ENCODE data around the gene MED25.

The MED25 gene

DNA sequence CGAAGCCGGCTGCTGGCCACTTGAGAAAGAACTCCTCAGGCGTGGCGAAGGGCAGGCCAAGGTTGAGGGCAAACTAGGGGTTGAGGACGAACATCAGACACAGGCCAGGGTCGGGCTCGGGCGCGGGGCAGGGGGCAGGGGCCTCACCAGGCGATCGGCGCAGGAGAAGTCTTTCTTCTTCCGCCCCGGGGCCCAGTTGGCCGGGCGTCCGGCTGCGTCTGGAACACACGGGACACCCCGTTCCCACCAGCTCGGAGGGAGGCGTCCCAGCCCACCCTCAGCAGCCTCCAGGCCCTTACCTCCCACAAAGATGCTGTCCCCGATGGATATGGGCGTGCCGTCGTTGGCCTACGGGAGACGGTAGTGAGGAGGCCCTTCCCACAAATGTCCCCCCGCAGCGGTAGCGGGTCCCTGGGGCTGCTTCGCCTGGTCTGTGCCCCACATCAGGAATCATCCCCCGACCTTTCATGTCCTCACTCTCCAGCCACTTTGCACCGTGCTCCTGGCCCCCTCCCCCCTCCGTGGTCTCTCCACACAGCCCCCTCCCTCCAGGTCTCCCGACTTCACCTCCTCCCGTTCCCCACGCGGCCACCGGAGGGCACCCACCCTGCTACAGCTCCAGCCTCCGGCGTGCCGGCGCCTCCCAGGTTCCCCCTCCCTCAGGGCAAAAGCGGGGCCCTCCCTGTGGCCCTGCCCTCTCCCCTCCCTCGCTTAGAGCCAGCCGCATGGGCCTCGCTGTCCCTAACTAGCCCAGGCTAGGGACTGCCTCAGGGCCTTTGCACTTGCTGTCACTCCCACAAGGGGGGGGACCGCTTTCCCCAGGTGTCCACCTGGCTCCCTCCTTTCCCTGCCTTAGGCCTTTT is 44.5 kb downstream of the MED25 start:
- Histone ChIP-seq H3K9me3 (ENCODE audit: low read length) (no peaks in the 10 kb centered on the region), H3K36me3 (ENCODE audit: insufficient read depth, low read length) (peaks cover 64% of the 10 kb centered on the region), H2AFZ (ENCODE audit: low read depth, low read length) (no peak overlapping the region), H3K4me3 (ENCODE audit: low read length) (no peak overlapping the region), H3K4me1 (ENCODE audit: insufficient read depth, low read length) (peaks cover 15% of the 10 kb centered on the region), H3K27me3 (ENCODE audit: insufficient read depth, low read length) (no peaks in the 10 kb centered on the region)

DNA sequence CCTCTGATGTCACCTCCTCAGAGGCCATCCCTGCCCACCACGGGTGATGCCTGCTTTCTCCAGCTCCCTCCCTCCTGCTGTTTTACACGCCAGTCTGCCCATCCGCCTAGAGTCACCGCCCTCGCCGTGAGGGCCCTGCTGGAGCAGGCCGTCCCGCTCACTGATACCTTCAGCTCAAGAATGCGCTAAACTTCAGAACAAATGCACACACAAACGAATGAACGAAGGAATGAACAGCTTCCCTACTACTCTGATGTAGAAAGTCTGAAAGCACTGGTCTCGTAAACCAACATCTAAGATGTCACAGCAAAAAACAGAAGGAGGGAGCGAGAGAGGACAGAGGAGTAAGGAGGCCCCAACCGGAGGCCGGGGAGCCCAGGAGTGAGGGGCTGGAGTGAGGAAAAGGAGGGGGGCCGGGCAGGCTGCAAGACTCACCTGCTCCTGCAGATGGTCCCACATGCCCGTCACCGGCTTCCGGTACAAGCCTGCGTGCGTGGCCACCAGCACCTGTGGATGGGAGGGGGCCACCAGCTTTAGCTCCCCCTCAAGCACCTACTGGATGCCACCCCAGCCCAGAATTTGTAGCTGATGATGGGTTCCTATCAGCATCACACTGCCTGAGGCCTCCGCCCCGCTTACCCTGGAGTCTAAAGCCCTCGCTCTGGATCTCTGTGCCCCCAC is 45.3 kb downstream of the MED25 start:
- no peak overlapping the region for H3K4me3 ChIP-seq (ENCODE audit: low read length)

DNA sequence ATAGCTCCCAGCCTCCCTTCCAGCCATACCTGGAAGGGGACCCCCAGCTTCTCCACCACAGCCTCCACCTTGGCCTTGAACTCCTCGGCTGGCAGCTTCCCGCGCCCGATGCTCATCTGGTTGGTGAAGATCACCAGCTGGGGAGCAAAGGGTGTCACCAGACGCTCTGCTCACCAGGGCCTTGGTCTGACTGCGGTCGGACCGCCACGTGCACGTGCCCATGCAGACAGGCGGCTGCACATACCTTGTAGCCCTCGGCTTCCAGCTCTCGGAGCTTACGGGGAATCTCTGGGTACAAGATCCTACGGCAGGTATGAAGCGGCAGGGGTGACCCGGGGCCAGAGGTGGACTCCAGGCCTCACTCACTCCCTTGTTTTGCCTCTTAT is 45.8 kb downstream of the MED25 start:
- H3K4me3 ChIP-seq (ENCODE audit: low read length) = no peak overlapping the region

More for the DNA sequence above, 45.3 kb downstream of the MED25 start:
- H3K9me3 ChIP-seq (ENCODE audit: low read length) = no peaks in the 10 kb centered on the region
- H3K4me1 ChIP-seq (ENCODE audit: insufficient read depth, low read length) = peaks cover 17% of the 10 kb centered on the region
- H3K36me3 ChIP-seq (ENCODE audit: insufficient read depth, low read length) = peaks cover 57% of the 10 kb centered on the region
- H3K27me3 ChIP-seq (ENCODE audit: insufficient read depth, low read length) = no peaks in the 10 kb centered on the region
- H2AFZ ChIP-seq (ENCODE audit: low read depth, low read length) = no peak overlapping the region

DNA sequence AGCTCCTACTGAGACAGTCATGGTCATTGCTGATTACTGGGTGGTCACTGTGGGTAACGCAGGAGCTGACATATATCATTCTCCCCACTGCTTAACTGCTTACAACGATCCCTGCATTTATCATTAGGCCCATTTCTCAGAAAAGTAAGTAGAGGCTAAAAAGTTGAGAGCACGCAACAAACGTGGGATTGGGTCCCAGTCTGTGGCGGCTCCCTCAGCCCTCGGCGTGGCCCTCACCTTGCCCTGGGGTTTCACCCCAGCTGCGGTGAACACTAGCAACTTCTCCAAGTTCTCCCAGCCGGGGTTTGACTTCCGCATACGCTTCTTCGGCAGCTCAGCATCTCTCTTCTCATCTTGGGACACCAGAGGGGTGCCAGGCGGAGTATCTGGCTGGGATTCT is 46.8 kb downstream of the MED25 start:
- Histone ChIP-seq H3K4me1 (ENCODE audit: insufficient read depth, low read length) (peaks cover 23% of the 10 kb centered on the region), H2AFZ (ENCODE audit: low read depth, low read length) (no peak overlapping the region), H3K36me3 (ENCODE audit: insufficient read depth, low read length) (peaks cover 47% of the 10 kb centered on the region), H3K27me3 (ENCODE audit: insufficient read depth, low read length) (no peaks in the 10 kb centered on the region), H3K9me3 (ENCODE audit: low read length) (no peaks in the 10 kb centered on the region), H3K4me3 (ENCODE audit: low read length) (no peak overlapping the region)

More for the DNA sequence above, 45.8 kb downstream of the MED25 start:
- H3K9me3 ChIP-seq (ENCODE audit: low read length) = no peaks in the 10 kb centered on the region
- peaks cover 20% of the 10 kb centered on the region for H3K4me1 ChIP-seq (ENCODE audit: insufficient read depth, low read length)
- H2AFZ ChIP-seq (ENCODE audit: low read depth, low read length) = no peak overlapping the region
- peaks cover 52% of the 10 kb centered on the region for H3K36me3 ChIP-seq (ENCODE audit: insufficient read depth, low read length)
- H3K27me3 ChIP-seq (ENCODE audit: insufficient read depth, low read length) = no peaks in the 10 kb centered on the region

DNA sequence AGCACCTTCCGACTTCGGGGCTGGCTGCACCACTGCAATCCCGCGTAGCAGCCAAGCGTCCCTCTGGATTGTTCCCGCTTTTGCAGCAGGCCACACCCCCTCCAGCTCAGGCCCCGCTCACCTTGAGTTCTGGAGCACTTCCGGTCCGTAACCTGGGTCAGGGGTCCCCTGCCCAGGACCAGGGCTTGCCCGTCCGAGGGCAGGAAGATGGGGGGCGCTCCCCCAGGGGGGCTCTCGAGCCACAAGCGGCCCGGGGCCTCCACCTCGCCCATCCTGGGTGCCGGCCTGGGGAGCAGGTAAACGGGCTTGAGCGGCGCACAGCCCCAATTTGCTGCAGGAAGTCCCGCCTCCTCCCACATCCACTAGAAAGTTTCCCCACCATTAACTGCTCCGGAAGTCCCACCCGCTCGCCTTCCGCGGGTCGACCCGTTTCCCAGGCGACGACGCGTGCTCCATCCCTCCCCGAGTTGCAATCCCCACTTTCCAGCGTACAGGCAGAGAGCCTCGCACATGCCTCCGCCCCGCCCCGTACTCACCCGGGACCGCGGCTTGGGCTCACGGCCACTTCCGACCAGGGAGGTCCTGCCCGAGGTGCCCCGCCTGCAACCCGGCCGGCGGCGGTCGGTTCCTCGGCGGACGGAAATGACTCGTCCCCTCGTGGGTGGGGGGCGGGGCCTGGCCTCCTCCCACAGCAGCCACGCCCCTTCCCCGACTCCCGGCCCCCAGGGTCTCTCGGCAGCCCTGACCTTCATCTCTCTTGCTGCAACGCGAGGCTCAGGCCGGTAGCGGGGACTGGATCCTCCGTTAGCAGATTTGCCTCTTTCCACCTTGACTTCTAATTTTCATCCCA is 49.1 kb downstream of the MED25 start, which contains the start of gene PNKP:
PNKP (minus strand) TSS at position 644 of the 850 bp plus-strand sequence; CDS start at position 272, 372 bp downstream.
- H3K36me3 ChIP-seq (ENCODE audit: insufficient read depth, low read length) = peaks cover 26% of the 10 kb centered on the region
- no peaks in the 10 kb centered on the region for H3K9me3 ChIP-seq (ENCODE audit: low read length)
- H3K4me1 ChIP-seq (ENCODE audit: insufficient read depth, low read length) = peaks cover 30% of the 10 kb centered on the region
- H2AFZ ChIP-seq (ENCODE audit: low read depth, low read length) = peak within 1 kb of the TSS; percentile 13
- H3K27me3 ChIP-seq (ENCODE audit: insufficient read depth, low read length) = no peaks in the 10 kb centered on the region
- H3K4me3 ChIP-seq (ENCODE audit: low read length) = peak within 1 kb of the TSS; percentile 73

DNA sequence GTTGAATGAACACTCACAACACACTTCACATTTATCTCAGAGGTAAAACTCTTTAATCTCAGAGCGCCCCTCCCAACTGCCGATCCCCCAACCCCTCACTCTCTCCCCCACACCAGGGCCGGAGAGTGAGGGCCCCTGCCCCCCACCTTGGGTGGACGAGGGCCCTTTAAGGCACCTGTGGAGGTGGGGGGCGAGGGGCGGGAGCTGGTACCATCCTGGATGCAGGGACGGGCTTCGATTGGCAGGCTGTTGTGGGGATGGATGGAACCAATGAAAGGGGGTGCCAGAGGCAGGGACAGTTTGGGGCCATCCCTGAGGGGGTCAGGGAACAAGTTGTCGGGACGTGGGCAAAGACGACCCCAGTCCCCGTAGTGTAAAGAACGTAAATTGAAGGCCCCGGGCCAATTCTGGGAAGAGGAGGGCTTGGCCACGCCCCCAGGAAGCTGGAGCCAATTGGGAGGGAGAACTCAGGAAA is 51.0 kb downstream of the MED25 start:
- H3K4me3 ChIP-seq (ENCODE audit: low read length) = peak overlapping the region; percentile 31
- H2AFZ ChIP-seq (ENCODE audit: low read depth, low read length) = no peak overlapping the region
- H3K27me3 ChIP-seq (ENCODE audit: insufficient read depth, low read length) = no peaks in the 10 kb centered on the region
- H3K9me3 ChIP-seq (ENCODE audit: low read length) = no peaks in the 10 kb centered on the region
- H3K4me1 ChIP-seq (ENCODE audit: insufficient read depth, low read length) = peaks cover 30% of the 10 kb centered on the region
- peaks cover 10% of the 10 kb centered on the region for H3K36me3 ChIP-seq (ENCODE audit: insufficient read depth, low read length)

DNA sequence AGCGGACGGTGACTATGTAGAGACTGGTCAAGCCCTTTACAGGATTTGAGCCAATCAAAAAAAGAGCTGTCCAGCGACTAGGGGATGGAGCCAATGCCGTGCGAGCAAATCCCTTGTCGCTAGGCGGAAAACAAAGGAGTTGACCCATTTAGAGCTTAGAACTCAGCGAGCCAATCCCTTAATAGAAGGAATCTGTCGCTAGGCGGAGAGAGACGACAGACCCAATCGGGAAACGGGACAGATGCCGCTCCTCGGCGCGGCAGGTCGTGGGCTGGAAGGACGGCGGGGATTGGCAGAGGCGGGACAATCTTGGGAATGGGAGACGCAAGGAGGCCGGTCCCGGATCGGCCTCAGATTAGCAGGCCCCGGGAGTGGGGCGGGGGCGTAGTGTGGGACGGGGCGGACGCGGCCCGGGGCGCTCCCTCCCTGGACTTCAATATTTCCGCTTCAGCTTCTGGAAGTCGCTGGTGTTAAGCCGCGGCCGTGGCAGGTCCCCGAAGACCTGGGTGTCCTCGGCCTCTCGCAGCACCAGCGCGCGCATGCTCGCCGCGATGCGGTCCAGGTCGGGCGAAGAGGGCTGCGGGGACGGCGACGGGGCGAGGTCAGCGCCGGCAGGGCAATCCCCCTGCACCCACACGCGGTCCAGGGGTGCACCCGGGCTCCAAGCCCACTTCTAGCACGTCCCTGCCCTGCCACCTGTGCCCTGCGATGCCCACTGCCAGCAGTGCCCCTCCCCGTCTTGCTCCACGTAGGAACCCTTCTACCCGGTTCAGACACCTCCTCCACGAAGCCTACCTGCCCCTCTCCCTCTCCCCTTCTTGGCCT is 51.6 kb downstream of the MED25 start:
- Histone ChIP-seq H3K4me3 (ENCODE audit: low read length) (peak overlapping the region; percentile 54), H3K4me1 (ENCODE audit: insufficient read depth, low read length) (peaks cover 30% of the 10 kb centered on the region)

DNA sequence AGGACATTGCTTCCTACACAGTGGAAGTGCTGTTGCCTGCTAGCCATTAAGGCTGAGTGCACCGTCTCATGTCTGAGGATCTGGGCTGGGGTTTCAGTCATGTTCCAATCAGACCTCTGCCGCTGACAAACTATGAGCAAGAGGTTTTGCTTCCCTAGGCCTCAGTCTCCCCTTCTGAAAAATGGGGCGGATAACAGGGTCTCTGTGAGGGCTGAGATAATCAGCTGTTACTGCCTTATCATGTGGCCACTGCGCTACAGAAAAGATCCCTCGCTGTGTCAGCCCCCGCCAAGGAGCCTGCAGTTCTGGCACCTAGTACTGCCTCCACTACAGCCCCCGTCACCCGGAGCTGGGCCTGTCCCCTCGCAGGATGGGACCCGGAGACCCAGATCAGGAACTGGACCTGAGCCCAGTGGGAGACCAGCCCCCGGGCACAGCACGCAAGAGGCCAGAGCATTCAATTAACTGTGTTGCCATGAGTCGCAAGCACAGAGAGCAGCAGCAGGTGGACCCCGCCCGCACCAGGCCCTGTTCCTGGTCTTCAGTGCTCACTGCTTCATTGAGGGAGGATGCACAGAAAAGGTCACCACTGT is 52.3 kb downstream of the MED25 start:
- Histone ChIP-seq H3K36me3 (ENCODE audit: insufficient read depth, low read length) (no peaks in the 10 kb centered on the region), H3K27me3 (ENCODE audit: insufficient read depth, low read length) (no peaks in the 10 kb centered on the region), H3K4me3 (ENCODE audit: low read length) (peak overlapping the region; percentile 54), H3K4me1 (ENCODE audit: insufficient read depth, low read length) (peaks cover 30% of the 10 kb centered on the region), H2AFZ (ENCODE audit: low read depth, low read length) (no peak overlapping the region), H3K9me3 (ENCODE audit: low read length) (no peaks in the 10 kb centered on the region)

More for the DNA sequence above, 51.6 kb downstream of the MED25 start:
- no peak overlapping the region for H2AFZ ChIP-seq (ENCODE audit: low read depth, low read length)
- no peaks in the 10 kb centered on the region for H3K9me3 ChIP-seq (ENCODE audit: low read length)
- no peaks in the 10 kb centered on the region for H3K27me3 ChIP-seq (ENCODE audit: insufficient read depth, low read length)
- peaks cover 4% of the 10 kb centered on the region for H3K36me3 ChIP-seq (ENCODE audit: insufficient read depth, low read length)

DNA sequence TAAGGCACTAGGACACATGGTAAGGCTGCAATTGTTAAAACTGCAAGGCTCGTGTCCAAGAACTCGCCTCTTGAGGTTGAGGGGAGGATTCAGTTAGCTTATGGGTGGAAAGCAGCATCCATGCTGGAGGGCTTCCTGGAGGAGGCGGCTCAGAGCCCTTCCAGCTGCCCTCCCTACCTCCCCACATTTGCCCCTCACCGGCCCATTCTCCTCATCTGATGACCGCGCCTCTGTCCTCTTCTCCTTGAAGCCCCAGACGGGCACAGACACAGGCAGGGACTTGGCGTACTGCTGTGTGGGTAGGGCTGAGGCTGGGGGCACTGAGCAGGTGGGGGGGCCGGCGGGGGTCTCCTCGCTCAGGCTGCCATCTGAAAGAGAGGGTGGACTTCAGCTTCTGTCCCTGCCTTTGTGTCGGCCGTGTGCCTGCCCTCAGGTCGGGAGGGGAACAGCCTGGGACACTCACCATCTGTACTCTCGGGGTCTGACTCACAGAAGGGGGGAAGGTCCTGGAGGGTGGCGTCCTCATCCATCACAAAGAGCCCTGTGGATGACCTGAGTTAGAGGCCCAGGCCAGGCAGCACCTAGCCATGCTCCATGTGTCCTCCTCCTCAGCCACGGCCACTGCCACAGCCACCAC is 53.4 kb downstream of the MED25 start:
- H2AFZ ChIP-seq (ENCODE audit: low read depth, low read length) = no peak overlapping the region
- no peaks in the 10 kb centered on the region for H3K9me3 ChIP-seq (ENCODE audit: low read length)

DNA sequence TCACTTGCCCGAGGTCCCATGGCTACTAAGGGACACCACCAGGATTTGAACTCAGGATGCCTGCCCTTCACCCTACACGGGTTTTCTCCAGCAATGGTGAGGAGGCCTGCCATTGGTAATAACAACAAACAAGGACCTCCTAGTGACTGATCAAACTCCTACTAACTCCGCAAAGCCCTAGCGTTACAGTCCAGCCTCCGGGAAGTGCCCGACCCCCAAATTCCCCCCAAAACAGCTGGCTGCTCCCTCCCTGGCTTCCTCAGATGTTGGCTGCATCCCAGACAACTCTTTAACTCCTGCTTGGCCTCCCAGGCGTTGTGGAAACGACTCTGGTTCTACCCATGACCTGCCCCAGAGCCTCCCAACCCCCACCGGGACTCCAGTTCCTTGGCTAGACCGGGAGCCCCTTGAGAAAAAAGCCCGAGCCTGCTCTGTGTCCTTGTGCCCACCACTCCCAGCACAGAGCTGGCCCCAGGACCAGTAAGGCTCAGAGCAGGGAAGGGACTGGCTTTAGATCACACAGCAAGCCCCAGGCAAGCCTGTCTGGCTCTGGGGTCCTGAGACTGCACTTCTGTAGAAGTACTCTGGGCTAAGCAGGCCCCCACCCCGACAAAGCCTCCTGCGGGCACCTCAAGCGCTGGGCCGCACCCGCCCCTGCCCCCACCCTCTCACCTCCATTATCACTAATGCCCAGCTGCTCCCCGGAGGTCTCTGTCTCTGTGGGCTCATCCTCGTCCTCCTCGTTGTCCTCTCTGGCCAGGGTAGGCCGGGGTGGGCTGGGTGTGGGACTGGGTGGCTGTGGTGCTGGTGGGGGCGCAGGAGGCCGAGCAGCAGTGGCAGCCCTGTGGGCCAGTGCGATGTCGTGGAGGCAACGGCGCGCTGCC is 54.4 kb downstream of the MED25 start:
- no peaks in the 10 kb centered on the region for H3K9me3 ChIP-seq (ENCODE audit: low read length)
- no peak overlapping the region for H3K4me3 ChIP-seq (ENCODE audit: low read length)
- H3K4me1 ChIP-seq (ENCODE audit: insufficient read depth, low read length) = peaks cover 24% of the 10 kb centered on the region

More for the DNA sequence above, 53.4 kb downstream of the MED25 start:
- Histone ChIP-seq H3K4me3 (ENCODE audit: low read length) (no peak overlapping the region), H3K36me3 (ENCODE audit: insufficient read depth, low read length) (no peaks in the 10 kb centered on the region), H3K4me1 (ENCODE audit: insufficient read depth, low read length) (peaks cover 27% of the 10 kb centered on the region), H3K27me3 (ENCODE audit: insufficient read depth, low read length) (no peaks in the 10 kb centered on the region)

DNA sequence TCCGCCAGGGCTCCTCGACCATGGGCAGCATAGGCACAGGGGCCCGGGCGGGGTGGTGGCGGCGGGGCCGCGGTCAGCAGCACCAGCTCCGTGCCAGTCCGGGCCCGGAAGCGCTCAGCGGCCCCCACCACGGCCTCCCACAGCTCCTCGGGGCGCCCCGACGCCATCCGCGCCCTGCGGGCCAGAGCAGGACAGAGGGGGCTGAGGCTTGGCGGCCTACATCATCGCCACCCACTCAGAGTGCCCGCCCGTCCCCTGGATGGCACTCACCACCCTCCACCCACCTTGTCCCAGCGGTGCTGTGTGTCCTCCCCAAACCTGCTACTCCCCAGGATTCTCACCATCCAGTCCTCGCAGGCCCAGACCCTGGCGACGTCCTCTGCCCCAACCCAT is 55.0 kb downstream of the MED25 start:
- Histone ChIP-seq H2AFZ (ENCODE audit: low read depth, low read length) (no peak overlapping the region), H3K4me3 (ENCODE audit: low read length) (no peak overlapping the region), H3K36me3 (ENCODE audit: insufficient read depth, low read length) (no peaks in the 10 kb centered on the region), H3K9me3 (ENCODE audit: low read length) (no peaks in the 10 kb centered on the region), H3K4me1 (ENCODE audit: insufficient read depth, low read length) (peaks cover 20% of the 10 kb centered on the region), H3K27me3 (ENCODE audit: insufficient read depth, low read length) (no peaks in the 10 kb centered on the region)

More for the DNA sequence above, 54.4 kb downstream of the MED25 start:
- Histone ChIP-seq H2AFZ (ENCODE audit: low read depth, low read length) (no peak overlapping the region), H3K27me3 (ENCODE audit: insufficient read depth, low read length) (no peaks in the 10 kb centered on the region), H3K36me3 (ENCODE audit: insufficient read depth, low read length) (no peaks in the 10 kb centered on the region)

Data from neuron (in vitro differentiated cells).